T-helper 1 cell treated with Interleukin-12 subunit alpha and Interleukin-12 subunit beta and Interleukin-4 antibody, amounts not matched to agents 30 ng/mL and 1 ng/mL, for 36 hours (primary cell): ENCODE measurements around the gene AGBL3. TPM values are rescaled to one million over a fixed set of nuclear protein-coding genes. Genes with fewer than 3 reads are reported as not detected.

Source experiments
- intact Hi-C: fragments of 100-400 bp; cut with micrococcal nuclease; formaldehyde crosslinking; loops from one replicate; pipeline ENCODE4 v1.15.1; 2024
- total RNA-seq: library from RNA; stranded (reverse); gene quantifications from 2 replicates; pipeline ENCODE4 v1.2.3, GENCODE V29; 2022

Gene AGBL3
- total RNA-seq, 1 donor from 2014 or later = 1.4 TPM

GRCh38 chr7:135181261-135181928 is 195.1 kb downstream of the AGBL3 start:
- intact Hi-C loops = no loop called here

GRCh38 chr7:135181929-135182678 is 195.8 kb downstream of the AGBL3 start:
- intact Hi-C loops = no loop called here

- intact Hi-C loops = no loop called here
Measured at GRCh38 chr7:135183478-135183877, 197.2 kb downstream of the AGBL3 start.

- intact Hi-C loops = no loop called here
Measured at GRCh38 chr7:135184254-135184841, 198.0 kb downstream of the AGBL3 start.

Other genes with a start within 250 kb of the AGBL3 start
- gene CALD1, start 206.9 kb upstream of the AGBL3 start, total RNA-seq = 1.0 and 1.3 TPM in 2 replicates
- gene TMEM140, start 161.6 kb downstream of the AGBL3 start, total RNA-seq = 24.5 and 27.0 TPM in 2 replicates
- gene CYREN, start 184.2 kb downstream of the AGBL3 start, total RNA-seq = 40.2 and 42.2 TPM in 2 replicates
- gene WDR91, start 225.0 kb downstream of the AGBL3 start, total RNA-seq = 17.5 and 19.4 TPM in 2 replicates
- not detected in 2 replicates for gene STRA8, start 247.3 kb downstream of the AGBL3 start, total RNA-seq